ENCODE data around the gene POTEF. TPM values are rescaled to one million over a fixed set of nuclear protein-coding genes. Genes with fewer than 3 reads are reported as not detected.
"Not testable (repeated sequence)": the region's sequence is repeated elsewhere in the genome, so short reads cannot be mapped to it uniquely, and the experiment has no call there.

The POTEF gene
- total RNA-seq, 1 experiment from 2014 or later, result 3.5 TPM

GRCh38 chr2:130152136-130152815 is 23.3 kb upstream of the POTEF start:
- ATAC-seq; H3K9me3 ChIP-seq (ENCODE audit: control insufficient read depth in 1 of 2, insufficient read depth in 1 of 2, low read depth in 1 of 2, low read length in 2 of 2); H3K9me2 ChIP-seq (ENCODE audit: insufficient read depth); H3K36me3 ChIP-seq (ENCODE audit: control insufficient read depth in 1 of 2, insufficient read depth in 2 of 2, low read length in 2 of 2); H3K27me3 ChIP-seq (ENCODE audit: insufficient read depth, low read length); H2AFZ ChIP-seq (ENCODE audit: low read depth, low read length, poor library complexity, severe bottlenecking); POLR2A ChIA-PET; intact Hi-C loops (cut with micrococcal nuclease); BruUV-seq (replicated peaks); H3K4me2 ChIP-seq (ENCODE audit: low read length); DNase-seq (ENCODE audit: low read depth, low spot score); H3K4me3 ChIP-seq (replicated peaks in 1 of 2; ENCODE audit: low read depth in 1 of 2, low read length in 2 of 2); CTCF ChIA-PET; RAD21 ChIA-PET (ENCODE audit: low non-redundant PET in 1 of 2, low total read pairs in 2 of 2, uncharacterized antibody in 2 of 2, unreplicated experiment in 2 of 2); H3K79me2 ChIP-seq (ENCODE audit: insufficient read depth, low read length); H3K4me1 ChIP-seq (ENCODE audit: control insufficient read depth in 1 of 2, insufficient read depth in 2 of 2, low read length in 2 of 2); H4K20me1 ChIP-seq (ENCODE audit: insufficient read depth); H3K9ac ChIP-seq (ENCODE audit: low read length); H3K27ac ChIP-seq (ENCODE audit: low read depth, low read length): not testable (repeated sequence)

- H3K9ac ChIP-seq (ENCODE audit: low read length); H3K36me3 ChIP-seq (ENCODE audit: control insufficient read depth in 1 of 2, insufficient read depth in 2 of 2, low read length in 2 of 2); POLR2A ChIA-PET; H3K27me3 ChIP-seq (ENCODE audit: insufficient read depth, low read length); H3K9me3 ChIP-seq (ENCODE audit: control insufficient read depth in 1 of 2, insufficient read depth in 1 of 2, low read depth in 1 of 2, low read length in 2 of 2); DNase-seq (ENCODE audit: low read depth, low spot score); H3K27ac ChIP-seq (ENCODE audit: low read depth, low read length); H4K20me1 ChIP-seq (ENCODE audit: insufficient read depth); H3K79me2 ChIP-seq (ENCODE audit: insufficient read depth, low read length); H3K4me3 ChIP-seq (replicated peaks in 1 of 2; ENCODE audit: low read depth in 1 of 2, low read length in 2 of 2); H2AFZ ChIP-seq (ENCODE audit: low read depth, low read length, poor library complexity, severe bottlenecking); H3K4me1 ChIP-seq (ENCODE audit: control insufficient read depth in 1 of 2, insufficient read depth in 2 of 2, low read length in 2 of 2); BruUV-seq (replicated peaks); H3K4me2 ChIP-seq (ENCODE audit: low read length); RAD21 ChIA-PET (ENCODE audit: low non-redundant PET in 1 of 2, low total read pairs in 2 of 2, uncharacterized antibody in 2 of 2, unreplicated experiment in 2 of 2); CTCF ChIA-PET; ATAC-seq; intact Hi-C loops (cut with micrococcal nuclease); H3K9me2 ChIP-seq (ENCODE audit: insufficient read depth): not testable (repeated sequence)
These were observed 22.1 kb upstream of the POTEF start for GRCh38 chr2:130151145-130151512.
